ENCODE results near the gene ZNF444. TPM values are rescaled to one million over a fixed set of nuclear protein-coding genes. Genes with fewer than 3 reads are reported as not detected.

Gene ZNF444
- total RNA-seq, 1 experiment from 2014 or later, result 40.0 TPM

DNA sequence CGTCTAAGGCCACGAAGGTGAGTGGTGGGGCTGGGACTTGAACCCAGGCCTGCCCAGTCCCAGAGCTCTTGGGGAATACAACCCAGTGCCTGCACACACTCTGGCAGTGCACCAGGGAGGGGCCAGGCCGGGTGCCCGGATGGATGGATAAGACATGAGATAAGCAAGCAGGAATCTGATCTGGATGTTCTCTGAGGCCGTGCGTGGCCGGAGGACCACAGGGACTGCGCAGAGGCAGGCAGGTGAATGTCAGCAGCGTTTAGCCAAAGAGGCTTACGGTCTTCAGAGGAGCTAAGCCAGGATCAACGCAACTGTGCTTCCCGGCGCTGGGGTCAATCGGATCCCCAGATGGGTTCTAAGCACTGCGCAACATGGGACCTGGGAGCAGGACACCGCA is 21.5 kb upstream of the ZNF444 start:
- peak; percentile 12 for DNase-seq
- H2AFZ ChIP-seq (ENCODE audit: low read length), result no peak overlapping the region
- H3K27ac ChIP-seq (ENCODE audit: low read length), result peak overlapping the region; percentile 85
- peak overlapping the region; percentile 75 for H3K4me3 ChIP-seq (ENCODE audit: low read length)
- ATAC-seq, result no peak
- BruUV-seq (replicated peaks), result TSS peak; percentile 31
- H3K36me3 ChIP-seq (ENCODE audit: low read depth, low read length), result peaks cover 13% of the 10 kb centered on the region; the same call in 1 of the 2 replicates
- H4K20me1 ChIP-seq (ENCODE audit: low read length), result peaks cover 43% of the 10 kb centered on the region
- no peaks in the 10 kb centered on the region for H3K27me3 ChIP-seq (ENCODE audit: low read length)
- TF ChIP-seq EZH2 (IDR thresholded peaks at IDR 0.05; ENCODE audit: low read length, unreplicated experiment) (no peak), EZH2phosphoT487 (IDR thresholded peaks at IDR 0.05; ENCODE audit: borderline replicate concordance, low read length) (no peak)
- TF ChIP-seq, protein P1, sequence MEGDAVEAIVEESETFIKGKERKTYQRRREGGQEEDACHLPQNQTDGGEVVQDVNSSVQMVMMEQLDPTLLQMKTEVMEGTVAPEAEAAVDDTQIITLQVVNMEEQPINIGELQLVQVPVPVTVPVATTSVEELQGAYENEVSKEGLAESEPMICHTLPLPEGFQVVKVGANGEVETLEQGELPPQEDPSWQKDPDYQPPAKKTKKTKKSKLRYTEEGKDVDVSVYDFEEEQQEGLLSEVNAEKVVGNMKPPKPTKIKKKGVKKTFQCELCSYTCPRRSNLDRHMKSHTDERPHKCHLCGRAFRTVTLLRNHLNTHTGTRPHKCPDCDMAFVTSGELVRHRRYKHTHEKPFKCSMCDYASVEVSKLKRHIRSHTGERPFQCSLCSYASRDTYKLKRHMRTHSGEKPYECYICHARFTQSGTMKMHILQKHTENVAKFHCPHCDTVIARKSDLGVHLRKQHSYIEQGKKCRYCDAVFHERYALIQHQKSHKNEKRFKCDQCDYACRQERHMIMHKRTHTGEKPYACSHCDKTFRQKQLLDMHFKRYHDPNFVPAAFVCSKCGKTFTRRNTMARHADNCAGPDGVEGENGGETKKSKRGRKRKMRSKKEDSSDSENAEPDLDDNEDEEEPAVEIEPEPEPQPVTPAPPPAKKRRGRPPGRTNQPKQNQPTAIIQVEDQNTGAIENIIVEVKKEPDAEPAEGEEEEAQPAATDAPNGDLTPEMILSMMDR (conservative IDR thresholded peaks at IDR 0.05; ENCODE audit: low read depth, low read length), result no peak
- peak overlapping the region; percentile 98 for H3K9ac ChIP-seq (ENCODE audit: low read length)
- intact Hi-C loops (cut with micrococcal nuclease), result no loop called here
- H3K9me2 ChIP-seq (replicated peaks; ENCODE audit: low read length), result no peaks in the 10 kb centered on the region
- H3K79me2 ChIP-seq (ENCODE audit: low read length), result peaks cover 61% of the 10 kb centered on the region
- no peaks in the 10 kb centered on the region for H3F3A ChIP-seq (ENCODE audit: low read length, unreplicated experiment)
- CTCF ChIA-PET, result no interaction called here
- H3K4me1 ChIP-seq (ENCODE audit: insufficient read depth, low read length), result peaks cover 16% of the 10 kb centered on the region
- peak overlapping the region; percentile 89 for H3K4me2 ChIP-seq (ENCODE audit: low read length)
- POLR2A ChIA-PET (ENCODE audit: unreplicated experiment), result no interaction called here
- no peaks in the 10 kb centered on the region for H3K9me3 ChIP-seq (ENCODE audit: low read length)

DNA sequence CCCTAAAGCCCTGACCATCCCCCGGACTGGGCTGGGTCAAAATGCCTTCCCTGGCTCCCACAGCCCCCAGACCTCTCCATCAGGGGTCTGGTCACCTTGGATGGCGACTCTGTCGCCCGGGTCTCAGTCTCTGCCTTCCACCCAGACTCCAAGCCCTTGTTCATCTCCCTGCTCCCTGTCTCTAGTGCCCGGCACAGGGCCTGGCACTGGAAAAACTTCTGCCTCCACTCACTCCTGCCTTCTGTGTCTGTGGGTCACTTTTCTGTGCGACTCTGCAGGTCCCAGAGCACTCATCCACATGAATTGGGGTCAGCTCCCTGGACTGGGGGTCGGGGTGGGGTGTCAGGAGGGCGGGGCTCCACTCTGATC is 21.1 kb upstream of the ZNF444 start:
- ATAC-seq, result no peak
- CTCF ChIA-PET, result no interaction called here

More for the DNA sequence above, 21.1 kb upstream of the ZNF444 start:
- Histone ChIP-seq H3K79me2 (ENCODE audit: low read length) (peaks cover 57% of the 10 kb centered on the region), H3K9me2 (replicated peaks; ENCODE audit: low read length) (no peaks in the 10 kb centered on the region), H3K4me1 (ENCODE audit: insufficient read depth, low read length) (peaks cover 16% of the 10 kb centered on the region), H3K4me3 (ENCODE audit: low read length) (peak overlapping the region; percentile 75), H3K4me2 (ENCODE audit: low read length) (peak overlapping the region; percentile 89), H3F3A (ENCODE audit: low read length, unreplicated experiment) (no peaks in the 10 kb centered on the region), H3K9ac (ENCODE audit: low read length) (peak overlapping the region; percentile 98), H2AFZ (ENCODE audit: low read length) (peak overlapping the region; percentile 3; the same call in 1 of the 2 replicates), H3K27ac (ENCODE audit: low read length) (peak overlapping the region; percentile 85), H4K20me1 (ENCODE audit: low read length) (peaks cover 39% of the 10 kb centered on the region), H3K27me3 (ENCODE audit: low read length) (no peaks in the 10 kb centered on the region), H3K36me3 (ENCODE audit: low read depth, low read length) (peaks cover 13% of the 10 kb centered on the region; the same call in 1 of the 2 replicates), H3K9me3 (ENCODE audit: low read length) (no peaks in the 10 kb centered on the region)
- no peak for DNase-seq
- intact Hi-C loops (cut with micrococcal nuclease), result no loop called here
- POLR2A ChIA-PET (ENCODE audit: unreplicated experiment), result no interaction called here
- TF ChIP-seq, protein P1 (conservative IDR thresholded peaks at IDR 0.05; ENCODE audit: low read depth, low read length), result no peak
- no peak for TF ChIP-seq EZH2 (IDR thresholded peaks at IDR 0.05; ENCODE audit: low read length, unreplicated experiment)
- TF ChIP-seq EZH2phosphoT487 (IDR thresholded peaks at IDR 0.05; ENCODE audit: borderline replicate concordance, low read length), result no peak
- BruUV-seq (replicated peaks), result no TSS peak
